Kidney (tissue), 14 donors: Measurements from ENCODE around the gene SLX4IP. TPM values are rescaled to one million over a fixed set of nuclear protein-coding genes. Genes with fewer than 3 reads are reported as not detected.

ENCODE experiments used
- DNase-seq, 5 donors: peaks; one replicate each; pipeline ENCODE4 v3.0.0-alpha.2; 2013 to 2020
- FAIRE-seq: peaks from 2 replicates; lab custom pipeline; 2012; peaks lifted over from hg19 to GRCh38; lab: Jason Lieb, UNC
- H3K27ac ChIP-seq, 2 donors: one replicate each; pipeline ENCODE4 v1.7.0; 2013; ENCODE audit warnings: low read depth in 2 of 2, low read length in 2 of 2, inconsistent platforms in 1 of 2
- H3K27me3 ChIP-seq: one replicate; pipeline ENCODE4 v1.7.1; 2013; ENCODE audit warnings: low read length, inconsistent platforms; ENCODE audit not compliant: control insufficient read depth, insufficient read depth
- H3K36me3 ChIP-seq, 3 donors: one replicate each; pipeline versions ENCODE4 v1.7.0 to v1.7.1; 2013; ENCODE audit warnings: low read length in 3 of 3, control low read depth in 1 of 3, inconsistent platforms in 1 of 3; ENCODE audit not compliant: insufficient read depth in 3 of 3, control insufficient read depth in 2 of 3
- H3K4me1 ChIP-seq, 3 donors: one replicate each; pipeline versions ENCODE4 v1.7.0 to v1.7.1; 2013; ENCODE audit warnings: low read length in 3 of 3, inconsistent platforms in 1 of 3, low read depth in 1 of 3; ENCODE audit not compliant: control insufficient read depth in 2 of 3, insufficient read depth in 2 of 3
- H3K4me3 ChIP-seq, 3 donors: one replicate each; pipeline versions ENCODE4 v1.7.0 to v1.8.1; 2013; ENCODE audit warnings: low read length in 3 of 3, control low read depth in 1 of 3, inconsistent platforms in 1 of 3
- H3K9ac ChIP-seq, 3 donors: one replicate each; pipeline versions ENCODE4 v1.7.0 to v1.7.1; 2013; ENCODE audit warnings: low read length in 3 of 3, control low read depth in 1 of 3, inconsistent platforms in 1 of 3
- H3K9me3 ChIP-seq, 3 donors: one replicate each; pipeline versions ENCODE4 v1.7.0 to v1.7.1; 2013; ENCODE audit warnings: low read length in 3 of 3, control low read depth in 1 of 3, inconsistent platforms in 1 of 3; ENCODE audit not compliant: control insufficient read depth in 2 of 3, insufficient read depth in 1 of 3
- intact Hi-C: fragments of 100-400 bp; cut with DNase I; formaldehyde crosslinking; loops from one replicate; pipeline ENCODE4 v1.11.1; 2022
- polyA plus RNA-seq: library from polyadenylated mRNA; stranded (reverse); fragments of 350-450 nt; fragmentation: Illumina TruSeq; extraction: RNeasy Lipid Tissue Mini Kit (QIAGEN cat#74804); gene quantifications from one replicate; pipeline ENCODE4 v1.2.3, GENCODE V29; 2014; ENCODE audit warnings: low read depth, low replicate concordance; ENCODE audit not compliant: insufficient read depth
- total RNA-seq: library from RNA; stranded (reverse); fragmentation: NEBNext Ultra II Directional; extraction: Animal tissue kit (Norgen Biotek cat#: 25700); gene quantifications from one replicate; pipeline ENCODE4 v1.2.1, GENCODE V29; 2021
- TF ChIP-seq, protein P1 (sequence below): IDR thresholded peaks from 3 replicates; pipeline ENCODE4 v1.5.1; 2012; ENCODE audit warnings: mild to moderate bottlenecking, moderate library complexity, borderline replicate concordance; ENCODE audit not compliant: insufficient read depth; ENCODE audit errors: extremely low read depth
- donor health status: control.
- donor health status: control.
- donor health status: control.
- donor health status: control.
- donor health status: control.
- donor health status: DM: yes; HTN: yes; CAD: no.
- donor health status: Normal renal cell carcinoma (clear cell type).

The SLX4IP gene
- total and polyA plus RNA-seq, 2 donors from 2014 or later: 2.6 to 7.6 TPM

- intact Hi-C loops: no loop called here
- H3K27ac ChIP-seq: peak overlapping the region in 1 of 2 donors; percentile 23
- no peak for FAIRE-seq
- H3K36me3 ChIP-seq: no peaks in the 10 kb centered on the region
- no peak overlapping the region for H3K4me3 ChIP-seq
- no peaks in the 10 kb centered on the region for H3K27me3 ChIP-seq
- no peak for DNase-seq
- peaks cover 0 to 6% (median 0%) of the 10 kb centered on the region in 3 donors for H3K4me1 ChIP-seq
- H3K9ac ChIP-seq: no peak overlapping the region
- TF ChIP-seq, protein P1, sequence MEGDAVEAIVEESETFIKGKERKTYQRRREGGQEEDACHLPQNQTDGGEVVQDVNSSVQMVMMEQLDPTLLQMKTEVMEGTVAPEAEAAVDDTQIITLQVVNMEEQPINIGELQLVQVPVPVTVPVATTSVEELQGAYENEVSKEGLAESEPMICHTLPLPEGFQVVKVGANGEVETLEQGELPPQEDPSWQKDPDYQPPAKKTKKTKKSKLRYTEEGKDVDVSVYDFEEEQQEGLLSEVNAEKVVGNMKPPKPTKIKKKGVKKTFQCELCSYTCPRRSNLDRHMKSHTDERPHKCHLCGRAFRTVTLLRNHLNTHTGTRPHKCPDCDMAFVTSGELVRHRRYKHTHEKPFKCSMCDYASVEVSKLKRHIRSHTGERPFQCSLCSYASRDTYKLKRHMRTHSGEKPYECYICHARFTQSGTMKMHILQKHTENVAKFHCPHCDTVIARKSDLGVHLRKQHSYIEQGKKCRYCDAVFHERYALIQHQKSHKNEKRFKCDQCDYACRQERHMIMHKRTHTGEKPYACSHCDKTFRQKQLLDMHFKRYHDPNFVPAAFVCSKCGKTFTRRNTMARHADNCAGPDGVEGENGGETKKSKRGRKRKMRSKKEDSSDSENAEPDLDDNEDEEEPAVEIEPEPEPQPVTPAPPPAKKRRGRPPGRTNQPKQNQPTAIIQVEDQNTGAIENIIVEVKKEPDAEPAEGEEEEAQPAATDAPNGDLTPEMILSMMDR: no peak
- H3K9me3 ChIP-seq: no peaks in the 10 kb centered on the region
These were observed 78.9 kb downstream of the SLX4IP start for GRCh38 chr20:10513931-10514575.

GRCh38 chr20:10516529-10516928 is 81.4 kb downstream of the SLX4IP start:
- TF ChIP-seq, protein P1: no peak
- intact Hi-C loops: no loop called here
- H3K9ac ChIP-seq: no peak overlapping the region
- DNase-seq: no peak
- H3K4me1 ChIP-seq: peaks cover 0 to 4% (median 0%) of the 10 kb centered on the region in 3 donors
- H3K27ac ChIP-seq: no peak overlapping the region
- H3K9me3 ChIP-seq: no peaks in the 10 kb centered on the region
- FAIRE-seq: no peak
- H3K4me3 ChIP-seq: no peak overlapping the region
- no peaks in the 10 kb centered on the region for H3K36me3 ChIP-seq
- no peaks in the 10 kb centered on the region for H3K27me3 ChIP-seq

DNA sequence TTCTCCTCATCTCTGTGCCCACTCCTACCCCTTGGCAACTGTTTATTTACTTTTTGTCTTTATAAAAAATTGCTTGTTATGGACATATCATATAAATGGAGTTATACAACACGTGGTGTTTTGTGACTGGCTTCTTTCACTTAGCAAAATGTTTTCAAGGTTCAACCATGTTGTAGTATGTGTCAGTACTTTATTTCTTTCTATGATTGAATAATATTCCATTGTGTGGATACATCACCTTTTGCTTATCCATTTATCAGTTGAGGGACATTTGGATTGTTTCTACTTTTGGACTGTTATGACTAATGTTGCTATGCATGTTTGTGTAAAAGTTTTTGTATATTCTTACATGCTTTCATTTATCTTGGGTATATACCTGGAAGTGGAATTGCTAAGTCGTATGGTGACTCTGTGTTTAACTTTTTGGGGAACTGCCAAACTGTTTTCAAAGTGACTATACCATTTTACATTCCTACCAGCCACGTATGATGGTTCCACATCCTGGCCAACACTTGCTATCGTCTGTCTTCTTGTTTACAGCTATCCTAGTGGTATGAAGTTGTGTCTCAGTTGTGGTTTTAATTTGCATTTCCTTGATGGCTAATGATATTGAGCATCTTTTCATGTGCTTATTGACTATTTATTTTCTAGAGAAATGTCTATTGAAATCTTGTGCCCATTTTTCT is 84.4 kb downstream of the SLX4IP start:
- Histone ChIP-seq H3K4me1 (no peaks in the 10 kb centered on the region), H3K9ac (no peak overlapping the region), H3K4me3 (no peak overlapping the region), H3K27me3 (no peaks in the 10 kb centered on the region), H3K9me3 (no peaks in the 10 kb centered on the region), H3K27ac (no peak overlapping the region), H3K36me3 (no peaks in the 10 kb centered on the region)
- TF ChIP-seq, protein P1: no peak
- FAIRE-seq (no peak), DNase-seq (no peak)
- intact Hi-C loops: no loop called here
